ENCODE results near the gene E2F7.

The E2F7 gene

GRCh38 chr12:77010691-77011548, 54.4 kb downstream of the E2F7 start:
- peak; percentile 55 to 58 for DNase-seq

- DNase-seq = no peak
Observed at GRCh38 chr12:77007476-77007875, 57.9 kb downstream of the E2F7 start.

GRCh38 chr12:77005611-77006098, 59.7 kb downstream of the E2F7 start:
- DNase-seq = no peak

GRCh38 chr12:77003914-77004313, 61.5 kb downstream of the E2F7 start:
- DNase-seq = no peak

GRCh38 chr12:77003246-77003645, 62.1 kb downstream of the E2F7 start:
- DNase-seq = no peak

GRCh38 chr12:77002382-77002781, 63.0 kb downstream of the E2F7 start:
- no peak for DNase-seq

GRCh38 chr12:77001276-77001675, 64.1 kb downstream of the E2F7 start:
- no peak for DNase-seq

GRCh38 chr12:76998908-76999556, 66.3 kb downstream of the E2F7 start:
- no peak for DNase-seq

- no peak for DNase-seq
Observed at GRCh38 chr12:76998386-76998785, 67.0 kb downstream of the E2F7 start.

GRCh38 chr12:76997011-76997780, 68.2 kb downstream of the E2F7 start:
- DNase-seq = no peak

GRCh38 chr12:76990716-76991115, 74.7 kb downstream of the E2F7 start:
- DNase-seq = no peak

GRCh38 chr12:76984566-76984965, 80.8 kb downstream of the E2F7 start:
- DNase-seq = no peak

- no peak for DNase-seq
Observed at GRCh38 chr12:76983420-76983819, 81.9 kb downstream of the E2F7 start.

GRCh38 chr12:76980196-76980595, 85.2 kb downstream of the E2F7 start:
- DNase-seq = no peak

- no peak for DNase-seq
Observed at GRCh38 chr12:76976777-76977382, 88.5 kb downstream of the E2F7 start.

Data from activated CD4-positive, alpha-beta T cell treated with anti-CD3 and anti-CD28 coated beads, Interleukin-2, amount 50 U/mL, for 4 hours (primary cell).